Panc1 (cell line): ENCODE measurements around the gene TSC22D1.

ENCODE experiments used
- POLR2AphosphoS5 ChIP-seq: IDR thresholded peaks from 2 replicates; pipeline ENCODE4 v1.6.1; 2012; ENCODE audit warnings: mild to moderate bottlenecking, low read depth, low read length, moderate library complexity
- SIN3A ChIP-seq: IDR thresholded peaks from 2 replicates; pipeline ENCODE4 v1.6.1; 2012; ENCODE audit warnings: low read depth, mild to moderate bottlenecking, low read length, moderate library complexity, borderline replicate concordance; ENCODE audit not compliant: insufficient read depth
- TCF7L2 ChIP-seq: IDR thresholded peaks from 2 replicates; pipeline ENCODE4 v1.6.1; 2011; ENCODE audit warnings: mild to moderate bottlenecking, low read depth, low read length, inconsistent platforms
- TF ChIP-seq, protein P1 (sequence below): fragments of 450-650 bp; IDR thresholded peaks from 2 replicates; pipeline ENCODE4 v1.5.1; 2017; ENCODE audit warnings: mild to moderate bottlenecking
- TF ChIP-seq, protein P2 (sequence below), 2 experiments: IDR thresholded peaks; 2 replicates each; pipeline ENCODE4 v1.6.1; 2011 to 2012; ENCODE audit warnings: low read depth in 2 of 2, control low read depth in 1 of 2, low read length in 1 of 2, mild to moderate bottlenecking in 1 of 2, moderate library complexity in 1 of 2; ENCODE audit not compliant: insufficient read depth in 1 of 2

DNA sequence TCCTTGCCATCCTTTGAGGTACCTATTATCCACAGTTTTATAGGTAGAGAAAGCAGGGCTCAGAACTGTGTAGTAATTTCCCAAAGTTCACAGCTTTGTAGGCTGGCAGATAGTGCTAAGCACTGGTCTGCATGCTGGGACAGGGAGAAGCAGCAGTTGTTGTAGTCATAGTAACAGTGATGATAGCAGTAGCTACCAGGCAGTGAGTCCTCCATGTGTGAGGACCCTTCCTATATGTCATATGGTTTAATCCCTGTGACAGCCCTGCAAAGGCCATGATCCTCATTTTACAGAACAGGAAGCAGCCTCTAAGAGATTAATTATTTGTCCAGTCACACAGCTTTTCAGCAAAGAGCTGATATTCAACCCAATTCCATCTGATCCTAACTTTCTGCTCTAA is 181.5 kb downstream of the TSC22D1 start:
- TF ChIP-seq POLR2AphosphoS5 (no peak), SIN3A (no peak), TCF7L2 (no peak)
- TF ChIP-seq, protein P1, sequence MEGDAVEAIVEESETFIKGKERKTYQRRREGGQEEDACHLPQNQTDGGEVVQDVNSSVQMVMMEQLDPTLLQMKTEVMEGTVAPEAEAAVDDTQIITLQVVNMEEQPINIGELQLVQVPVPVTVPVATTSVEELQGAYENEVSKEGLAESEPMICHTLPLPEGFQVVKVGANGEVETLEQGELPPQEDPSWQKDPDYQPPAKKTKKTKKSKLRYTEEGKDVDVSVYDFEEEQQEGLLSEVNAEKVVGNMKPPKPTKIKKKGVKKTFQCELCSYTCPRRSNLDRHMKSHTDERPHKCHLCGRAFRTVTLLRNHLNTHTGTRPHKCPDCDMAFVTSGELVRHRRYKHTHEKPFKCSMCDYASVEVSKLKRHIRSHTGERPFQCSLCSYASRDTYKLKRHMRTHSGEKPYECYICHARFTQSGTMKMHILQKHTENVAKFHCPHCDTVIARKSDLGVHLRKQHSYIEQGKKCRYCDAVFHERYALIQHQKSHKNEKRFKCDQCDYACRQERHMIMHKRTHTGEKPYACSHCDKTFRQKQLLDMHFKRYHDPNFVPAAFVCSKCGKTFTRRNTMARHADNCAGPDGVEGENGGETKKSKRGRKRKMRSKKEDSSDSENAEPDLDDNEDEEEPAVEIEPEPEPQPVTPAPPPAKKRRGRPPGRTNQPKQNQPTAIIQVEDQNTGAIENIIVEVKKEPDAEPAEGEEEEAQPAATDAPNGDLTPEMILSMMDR: no peak
- TF ChIP-seq, protein P2, sequence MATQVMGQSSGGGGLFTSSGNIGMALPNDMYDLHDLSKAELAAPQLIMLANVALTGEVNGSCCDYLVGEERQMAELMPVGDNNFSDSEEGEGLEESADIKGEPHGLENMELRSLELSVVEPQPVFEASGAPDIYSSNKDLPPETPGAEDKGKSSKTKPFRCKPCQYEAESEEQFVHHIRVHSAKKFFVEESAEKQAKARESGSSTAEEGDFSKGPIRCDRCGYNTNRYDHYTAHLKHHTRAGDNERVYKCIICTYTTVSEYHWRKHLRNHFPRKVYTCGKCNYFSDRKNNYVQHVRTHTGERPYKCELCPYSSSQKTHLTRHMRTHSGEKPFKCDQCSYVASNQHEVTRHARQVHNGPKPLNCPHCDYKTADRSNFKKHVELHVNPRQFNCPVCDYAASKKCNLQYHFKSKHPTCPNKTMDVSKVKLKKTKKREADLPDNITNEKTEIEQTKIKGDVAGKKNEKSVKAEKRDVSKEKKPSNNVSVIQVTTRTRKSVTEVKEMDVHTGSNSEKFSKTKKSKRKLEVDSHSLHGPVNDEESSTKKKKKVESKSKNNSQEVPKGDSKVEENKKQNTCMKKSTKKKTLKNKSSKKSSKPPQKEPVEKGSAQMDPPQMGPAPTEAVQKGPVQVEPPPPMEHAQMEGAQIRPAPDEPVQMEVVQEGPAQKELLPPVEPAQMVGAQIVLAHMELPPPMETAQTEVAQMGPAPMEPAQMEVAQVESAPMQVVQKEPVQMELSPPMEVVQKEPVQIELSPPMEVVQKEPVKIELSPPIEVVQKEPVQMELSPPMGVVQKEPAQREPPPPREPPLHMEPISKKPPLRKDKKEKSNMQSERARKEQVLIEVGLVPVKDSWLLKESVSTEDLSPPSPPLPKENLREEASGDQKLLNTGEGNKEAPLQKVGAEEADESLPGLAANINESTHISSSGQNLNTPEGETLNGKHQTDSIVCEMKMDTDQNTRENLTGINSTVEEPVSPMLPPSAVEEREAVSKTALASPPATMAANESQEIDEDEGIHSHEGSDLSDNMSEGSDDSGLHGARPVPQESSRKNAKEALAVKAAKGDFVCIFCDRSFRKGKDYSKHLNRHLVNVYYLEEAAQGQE (IDR thresholded peaks at IDR 0.05; ENCODE audit: insufficient read depth in 1 of 2, low read depth in 2 of 2, low read length in 1 of 2): no peak
